Activated CD4-positive, alpha-beta T cell treated with anti-CD3 and anti-CD28 coated beads for 24 hours (primary cell): Measurements from ENCODE around the gene DECR2.
"Not testable (repeated sequence)": the region's sequence is repeated elsewhere in the genome, so short reads cannot be mapped to it uniquely, and the experiment has no call there.

Experiments
- DNase-seq, 2 donors: peaks; one replicate each; pipeline ENCODE4 v3.0.0-alpha.2; 2020; ENCODE audit warnings: low read depth in 2 of 2

DECR2 gene

DNA sequence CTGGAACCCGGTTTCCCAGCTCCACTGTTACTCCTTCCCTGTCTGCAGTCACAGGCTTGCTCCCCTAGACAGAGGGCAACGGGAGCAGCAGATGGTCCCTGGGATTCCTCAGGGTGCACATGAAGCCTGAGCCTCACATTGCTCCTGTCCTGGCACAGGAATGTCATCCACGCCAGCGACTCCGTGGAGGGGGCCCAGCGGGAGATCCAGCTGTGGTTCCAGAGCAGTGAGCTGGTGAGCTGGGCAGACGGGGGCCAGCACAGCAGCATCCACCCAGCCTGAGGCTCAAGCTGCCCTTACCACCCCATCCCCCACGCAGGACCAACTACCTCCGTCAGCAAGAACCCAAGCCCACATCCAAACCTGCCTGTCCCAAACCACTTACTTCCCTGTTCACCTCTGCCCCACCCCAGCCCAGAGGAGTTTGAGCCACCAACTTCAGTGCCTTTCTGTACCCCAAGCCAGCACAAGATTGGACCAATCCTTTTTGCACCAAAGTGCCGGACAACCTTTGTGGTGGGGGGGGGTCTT, 1.6 kb upstream of the DECR2 start:
- no peak for DNase-seq

GRCh38 chr16:404971-405486, 3.3 kb downstream of the DECR2 start:
- DNase-seq: no peak

DNA sequence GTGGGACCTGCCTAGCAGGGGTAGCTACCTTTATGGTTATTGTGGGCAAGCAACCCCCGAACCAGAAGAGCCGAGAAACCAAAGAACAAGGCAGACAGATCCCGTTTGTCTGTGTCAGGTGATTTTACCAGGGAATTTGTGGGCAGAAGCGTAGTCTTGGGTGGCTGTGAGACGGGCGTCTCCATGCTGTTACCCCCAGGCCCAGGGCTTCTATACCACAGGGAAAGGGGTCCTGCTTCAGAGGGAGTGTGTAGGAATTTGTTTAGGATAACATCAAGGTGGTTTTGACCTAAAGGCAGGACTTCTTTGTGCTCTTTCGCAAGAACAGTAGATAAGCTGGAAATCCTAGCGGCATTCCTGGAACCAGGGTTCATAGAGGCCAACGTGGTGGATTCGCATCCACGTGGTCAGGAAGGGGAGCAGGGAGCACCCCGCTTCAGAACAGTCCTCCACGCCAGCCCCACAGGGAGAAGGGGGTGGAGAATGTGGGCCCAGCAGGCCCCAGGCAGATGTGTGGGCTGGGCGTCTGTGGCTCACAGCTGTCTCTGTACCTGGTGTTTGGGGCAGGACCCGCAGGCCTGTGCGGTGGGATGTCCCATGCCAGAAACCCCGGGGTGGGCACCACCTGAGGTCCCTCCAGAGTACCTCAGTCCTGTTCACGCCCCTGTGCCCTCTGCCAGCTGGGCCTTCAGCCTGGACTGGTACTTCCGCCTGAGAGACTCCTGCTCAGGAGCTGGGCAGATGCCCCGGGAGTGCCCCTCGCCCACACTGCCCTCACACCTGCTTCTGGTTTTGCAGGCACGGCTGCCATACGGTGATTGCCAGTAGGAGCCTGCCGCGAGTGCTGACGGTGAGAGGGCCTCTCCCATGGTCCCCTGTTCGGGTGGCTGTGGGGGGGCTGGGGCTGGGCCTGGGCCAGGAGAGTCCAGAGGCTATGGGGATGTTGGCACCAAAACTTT, 4.1 kb downstream of the DECR2 start:
- no peak for DNase-seq

- DNase-seq: no peak
Measured at GRCh38 chr16:407253-407652, 5.6 kb downstream of the DECR2 start.

GRCh38 chr16:410516-411178, 9.0 kb downstream of the DECR2 start:
- no peak for DNase-seq

DNA sequence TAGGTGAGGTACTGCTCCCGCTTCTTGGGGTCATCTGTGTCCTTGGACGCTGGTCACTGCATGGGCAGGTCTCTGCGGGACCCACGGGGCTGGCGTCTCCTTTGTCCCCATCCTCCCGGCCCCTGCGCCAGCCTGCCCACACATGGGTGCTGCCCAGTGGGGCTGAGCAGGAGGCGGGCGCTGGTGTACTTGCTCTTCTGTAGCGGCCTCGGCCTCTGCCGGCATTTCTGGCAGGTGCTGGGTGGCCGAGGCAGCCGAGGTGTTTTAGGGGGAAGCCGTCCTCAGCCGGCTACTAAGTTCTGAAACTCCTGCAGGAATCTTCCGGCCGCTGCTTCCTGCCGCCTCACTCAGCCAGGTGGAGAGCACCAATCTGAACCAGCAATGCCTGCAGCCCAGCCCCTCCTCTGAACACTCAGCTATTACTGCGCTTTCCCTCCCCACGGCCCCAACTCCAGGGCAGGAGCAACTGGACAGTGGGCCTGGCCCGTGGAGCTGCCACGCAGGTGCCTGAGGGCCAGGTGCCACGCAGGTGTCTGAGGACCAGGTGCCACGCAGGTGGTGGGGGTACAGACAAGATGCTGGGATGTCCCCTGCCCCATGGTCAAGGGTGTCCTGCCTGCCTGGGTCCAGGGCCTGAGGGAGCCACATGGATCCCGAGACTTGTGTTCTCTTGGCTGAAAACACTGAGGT, 10.0 kb downstream of the DECR2 start:
- DNase-seq: no peak

- no peak for DNase-seq
Measured at GRCh38 chr16:414395-415169, 12.9 kb downstream of the DECR2 start.

DNA sequence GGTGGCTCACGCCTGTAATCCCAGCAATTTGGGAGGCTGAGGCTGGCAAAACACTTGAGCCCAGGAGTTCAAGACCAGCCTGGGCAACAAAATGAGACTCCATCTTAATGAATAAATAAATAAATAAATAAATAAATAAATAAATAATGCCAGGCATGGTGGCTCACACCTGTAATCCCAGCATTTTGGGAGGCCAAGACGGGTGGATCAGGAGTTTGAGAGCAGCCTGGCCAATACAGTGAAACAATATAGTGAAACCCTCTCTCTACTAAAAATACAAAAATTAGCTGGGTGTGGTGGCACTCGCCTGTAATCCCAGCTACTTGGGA, 13.4 kb downstream of the DECR2 start:
- DNase-seq: not testable (repeated sequence)

DNA sequence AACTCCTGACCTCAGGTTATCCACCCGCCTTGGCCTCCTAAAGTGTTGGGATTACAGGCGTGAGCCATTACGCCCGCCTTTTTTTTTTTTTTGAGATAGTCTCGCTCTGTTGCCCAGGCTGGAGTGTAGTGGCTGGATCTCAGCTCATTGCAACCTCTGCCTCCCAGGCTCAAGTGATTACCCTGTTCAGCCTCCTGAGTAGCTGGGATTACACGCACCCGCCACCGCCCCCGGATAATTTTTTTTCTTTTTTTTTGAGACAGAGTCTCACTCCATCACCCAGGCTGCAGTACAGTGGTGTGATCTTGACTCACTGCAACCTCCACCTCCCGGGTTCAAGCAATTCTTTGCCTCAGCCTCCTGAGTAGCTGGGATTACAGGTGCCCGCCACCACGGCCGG, 20.5 kb downstream of the DECR2 start:
- not testable (repeated sequence) for DNase-seq

DNA sequence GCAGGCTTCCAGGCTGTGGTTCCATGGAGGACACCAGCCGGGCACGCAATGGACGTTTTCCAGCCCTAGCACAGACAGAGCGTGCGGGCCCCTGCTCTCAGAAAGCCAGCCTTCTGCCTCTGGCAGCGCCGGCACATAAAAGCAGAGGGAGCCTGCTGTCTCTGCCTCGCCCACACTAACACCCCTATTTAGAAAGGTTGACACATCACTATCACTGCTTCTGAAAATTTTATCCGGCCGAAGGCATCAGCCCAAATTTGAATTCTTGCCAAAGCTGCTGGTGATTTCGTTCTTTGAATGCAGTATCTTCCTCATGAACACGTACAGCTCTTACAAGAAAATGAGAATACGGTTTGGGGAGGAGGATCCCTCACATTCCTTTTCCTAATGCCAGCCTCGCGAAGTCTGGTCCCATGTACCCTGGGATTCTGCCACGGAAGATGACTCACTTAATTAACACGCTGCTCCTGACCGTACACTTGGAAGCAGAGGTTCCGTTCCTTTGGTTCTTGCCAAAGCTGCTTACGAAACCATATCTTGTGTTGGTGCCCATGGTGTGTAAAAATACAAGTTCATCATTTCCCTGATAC, 22.4 kb downstream of the DECR2 start:
- DNase-seq: no peak

- DNase-seq: peak in 1 of 2 donors; percentile 4
Measured at GRCh38 chr16:424623-425081, 23.0 kb downstream of the DECR2 start.

DNA sequence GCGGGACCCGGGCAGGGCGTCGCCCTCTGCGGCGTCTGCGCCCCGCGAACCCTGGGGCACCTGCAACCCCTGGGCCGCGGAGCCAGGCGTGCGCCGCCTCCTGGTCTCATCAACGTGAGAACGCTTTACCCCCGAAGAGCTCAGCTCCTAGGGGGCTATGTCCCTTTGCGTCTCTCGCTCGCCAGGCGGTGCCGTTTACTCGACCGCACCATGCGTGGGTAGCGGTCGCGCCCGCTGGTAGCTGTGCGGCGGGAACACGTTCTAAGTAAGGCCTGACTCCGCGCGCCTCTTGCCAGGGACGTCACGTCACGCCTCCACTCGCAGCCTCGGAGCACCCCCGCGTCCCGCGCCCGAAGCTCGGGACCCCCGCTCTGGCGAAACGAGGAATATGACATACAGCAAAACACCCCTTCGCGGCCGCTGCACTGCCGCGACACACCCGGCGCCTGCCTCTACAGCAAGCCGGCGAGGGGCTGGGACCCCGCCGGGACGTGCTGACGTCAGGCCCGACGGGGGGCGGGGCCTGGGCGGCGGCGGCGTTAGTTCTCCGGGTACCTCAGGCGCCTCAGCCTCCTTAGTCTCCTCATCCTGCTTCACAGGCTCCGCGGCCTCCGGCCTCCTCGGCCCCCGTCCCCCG, 23.5 kb downstream of the DECR2 start, which contains the start of gene RAB11FIP3:
Gene RAB11FIP3, plus strand, starts transcription at position 568 of the 637 bp plus-strand sequence. CDS start 358 bp downstream, outside the sequence.
- peak; percentile 74 to 77 for DNase-seq

GRCh38 chr16:425740-426114, 24.0 kb downstream of the DECR2 start:
- no peak for DNase-seq

DNA sequence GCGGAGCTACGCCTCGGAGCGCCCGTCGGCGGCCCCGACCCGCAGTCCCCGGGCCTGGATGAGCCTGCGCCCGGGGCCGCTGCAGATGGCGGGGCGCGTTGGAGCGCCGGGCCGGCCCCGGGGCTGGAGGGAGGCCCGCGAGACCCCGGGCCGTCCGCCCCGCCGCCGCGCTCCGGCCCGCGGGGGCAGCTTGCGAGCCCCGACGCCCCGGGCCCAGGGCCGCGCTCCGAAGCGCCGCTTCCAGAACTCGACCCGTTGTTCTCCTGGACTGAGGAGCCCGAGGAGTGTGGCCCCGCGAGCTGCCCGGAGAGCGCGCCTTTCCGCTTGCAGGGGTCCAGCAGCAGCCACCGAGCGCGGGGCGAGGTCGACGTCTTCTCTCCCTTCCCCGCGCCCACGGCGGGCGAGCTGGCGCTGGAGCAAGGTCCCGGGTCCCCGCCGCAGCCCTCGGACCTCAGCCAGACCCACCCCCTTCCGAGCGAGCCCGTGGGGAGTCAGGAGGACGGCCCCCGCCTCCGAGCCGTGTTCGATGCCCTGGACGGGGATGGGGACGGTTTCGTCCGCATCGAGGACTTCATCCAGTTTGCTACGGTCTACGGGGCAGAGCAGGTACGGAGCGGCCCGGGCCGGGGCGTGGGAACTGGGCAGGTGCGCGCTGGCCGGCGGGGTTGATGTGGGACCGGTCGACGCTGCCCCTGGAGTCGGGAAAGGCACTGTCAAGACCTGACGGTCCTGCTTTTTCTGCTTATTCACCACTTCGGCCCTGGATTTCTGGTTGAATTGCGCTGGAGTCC, 24.6 kb downstream of the DECR2 start:
- peak in 1 of 2 donors; percentile 2 for DNase-seq

DNA sequence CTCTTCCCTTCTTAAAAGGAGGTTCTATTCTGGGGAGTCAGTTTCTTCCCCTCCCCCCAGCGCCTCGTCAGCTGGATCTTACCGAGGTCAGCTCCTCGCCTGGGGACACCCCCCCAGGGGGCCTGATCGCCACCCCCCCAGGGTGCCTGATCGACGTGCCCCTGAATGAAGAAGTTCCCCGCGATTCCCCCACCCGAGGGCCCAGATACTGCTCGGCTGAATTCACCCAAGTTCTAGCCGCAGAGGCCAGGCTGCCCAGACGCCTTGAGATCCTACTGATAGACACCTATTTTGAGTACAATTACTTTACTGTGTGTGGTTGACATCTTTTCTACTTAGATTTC, 25.2 kb downstream of the DECR2 start:
- no peak for DNase-seq

DNA sequence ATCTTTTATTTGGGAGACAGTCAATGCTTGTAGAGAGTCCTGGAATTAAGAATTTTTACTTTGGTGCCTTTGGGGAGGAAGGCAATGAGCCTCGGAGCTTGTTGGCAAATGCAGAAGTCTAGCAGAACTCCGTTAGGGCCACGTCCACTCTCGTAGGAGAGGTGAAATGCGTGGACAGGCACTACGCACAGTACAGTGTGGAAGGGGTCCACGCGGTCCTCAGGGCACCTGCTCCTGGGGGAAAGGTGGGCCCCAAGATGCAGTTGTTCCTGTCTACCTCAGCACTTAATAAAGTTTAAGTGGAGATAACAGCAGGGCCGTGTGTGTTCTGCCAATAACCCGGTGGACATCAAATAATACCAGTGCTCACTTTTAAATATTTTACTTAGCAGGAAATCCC, 25.6 kb downstream of the DECR2 start:
- no peak for DNase-seq

DNA sequence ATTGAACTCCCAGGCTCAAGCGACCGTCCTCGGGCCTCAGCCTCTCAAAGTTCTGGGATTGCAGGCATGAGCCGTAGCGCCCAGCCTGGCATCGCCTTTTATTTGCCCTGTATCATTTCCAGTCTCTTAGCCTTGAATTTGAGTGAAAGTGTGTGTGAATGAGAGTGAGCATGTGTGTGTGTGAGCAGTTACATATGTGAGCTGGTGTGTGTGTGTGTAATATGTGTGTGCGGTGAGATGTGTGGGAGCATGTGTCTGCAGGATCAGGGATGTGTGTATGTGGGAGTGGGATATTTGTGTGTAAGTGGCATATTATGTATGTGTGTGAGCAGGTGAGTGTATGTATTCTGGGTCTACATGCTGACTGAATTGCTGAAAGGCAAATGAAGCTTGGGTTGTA, 29.2 kb downstream of the DECR2 start:
- DNase-seq: no peak

DNA sequence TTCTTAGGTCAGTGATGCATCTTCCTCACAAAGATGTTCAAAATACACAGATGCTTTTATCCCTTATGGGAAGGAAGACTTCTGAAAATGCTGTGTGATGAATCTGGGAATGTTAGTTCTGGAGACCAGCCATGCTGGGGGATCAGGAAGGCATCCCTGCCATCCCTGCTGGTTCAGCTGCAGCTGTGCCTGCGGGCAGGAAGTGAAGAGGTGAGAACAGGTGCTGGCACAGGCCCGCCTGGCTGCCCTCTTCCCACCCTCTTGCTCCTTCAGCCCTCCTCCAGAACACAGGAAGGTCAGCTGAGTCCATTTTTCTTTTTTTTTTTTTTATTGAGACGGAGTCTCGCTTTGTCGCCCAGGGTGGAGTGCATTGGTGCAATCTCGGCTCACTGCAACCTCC, 38.9 kb downstream of the DECR2 start:
- no peak for DNase-seq

- no peak for DNase-seq
Measured at GRCh38 chr16:441447-441846, 39.8 kb downstream of the DECR2 start.

DNA sequence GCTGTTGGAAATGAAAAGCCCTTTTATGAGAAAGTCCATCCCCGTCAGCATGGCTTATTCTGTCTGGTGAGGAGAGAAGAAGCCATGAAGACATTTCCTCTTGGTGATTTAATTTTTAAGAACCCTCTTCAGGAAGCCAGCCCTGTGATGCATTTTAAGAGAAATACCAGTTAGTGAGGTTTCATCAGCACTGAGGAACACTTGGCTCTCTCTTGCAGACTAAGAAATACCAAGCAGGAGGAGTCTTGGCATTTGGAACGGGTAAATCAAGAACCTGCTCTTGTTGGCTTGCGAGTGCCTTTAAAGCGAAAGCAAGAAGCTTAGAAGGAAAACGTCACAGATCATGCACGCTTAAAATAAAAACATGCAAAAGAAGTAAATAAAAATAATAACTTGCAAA, 41.3 kb downstream of the DECR2 start:
- DNase-seq: no peak
